GM19455 (cell line): ENCODE data around the gene SHANK2.

Experiments used
- ATAC-seq: cut with Tn5 transposase; IDR thresholded peaks from one replicate; pipeline ENCODE4 v1.9.1; 2021; ENCODE audit not compliant: unreplicated experiment

The SHANK2 gene

GRCh38 chr11:71252269-71252769 lies at the start of gene SHANK2:
Gene SHANK2, minus strand, starts transcription at chr11:71252577. Its CDS starts 105,251 bp downstream, at chr11:71147326.
- ATAC-seq, result no peak

DNA sequence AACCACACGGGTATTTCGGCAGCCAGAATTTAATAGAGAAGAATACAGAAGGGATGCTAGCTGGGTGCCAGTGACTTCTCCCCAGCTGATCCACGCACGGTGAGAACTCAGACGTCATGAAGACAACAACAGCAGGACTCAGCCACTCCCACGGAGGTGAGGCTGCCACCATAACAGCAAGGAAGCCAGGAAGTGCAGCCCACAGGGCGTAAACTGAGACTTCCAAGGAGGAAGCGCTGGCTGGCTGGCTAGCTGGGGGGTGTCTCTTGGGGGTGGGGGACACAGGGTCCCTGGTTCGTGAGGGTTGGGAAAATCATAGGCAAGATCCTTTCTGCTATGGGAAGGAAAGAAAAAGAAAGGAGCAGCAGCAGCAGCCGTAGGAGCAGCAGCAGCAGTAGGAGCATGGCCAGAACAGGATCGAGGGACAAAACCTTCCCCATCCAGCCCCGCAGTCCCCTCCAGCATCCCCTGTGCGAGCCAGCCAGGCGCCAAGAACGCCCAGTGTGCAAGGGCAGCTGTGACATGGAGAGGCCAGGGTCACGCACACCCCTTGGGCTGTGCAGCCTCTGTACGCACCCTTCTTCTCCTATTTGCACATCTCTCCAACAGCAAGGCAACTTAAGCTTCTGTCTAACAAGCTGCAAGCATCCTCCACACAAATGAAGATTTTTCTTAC lies 49.6 kb upstream of the SHANK2 start:
- no peak for ATAC-seq

- ATAC-seq, result no peak
Observed at GRCh38 chr11:71301046-71301857, 48.9 kb upstream of the SHANK2 start.

DNA sequence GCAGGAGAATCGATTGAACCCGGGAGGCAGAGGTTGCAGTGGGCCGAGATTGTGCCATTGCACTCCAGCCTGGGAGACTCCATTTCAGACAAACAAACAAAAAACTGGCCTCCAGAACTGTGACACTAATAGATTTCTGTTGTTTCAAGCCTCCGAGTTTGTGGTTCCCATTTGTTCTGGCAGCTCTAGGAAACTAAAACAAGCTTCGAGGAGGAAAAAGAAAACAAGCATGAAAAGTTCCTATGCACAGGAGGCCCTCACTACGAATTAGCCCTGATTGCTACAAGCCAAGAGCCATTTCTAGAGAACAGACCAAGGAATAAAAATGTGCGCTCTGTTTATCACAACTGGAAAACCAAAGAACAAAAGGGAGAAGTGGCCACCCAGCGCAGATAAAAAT lies 47.8 kb upstream of the SHANK2 start:
- no peak for ATAC-seq

DNA sequence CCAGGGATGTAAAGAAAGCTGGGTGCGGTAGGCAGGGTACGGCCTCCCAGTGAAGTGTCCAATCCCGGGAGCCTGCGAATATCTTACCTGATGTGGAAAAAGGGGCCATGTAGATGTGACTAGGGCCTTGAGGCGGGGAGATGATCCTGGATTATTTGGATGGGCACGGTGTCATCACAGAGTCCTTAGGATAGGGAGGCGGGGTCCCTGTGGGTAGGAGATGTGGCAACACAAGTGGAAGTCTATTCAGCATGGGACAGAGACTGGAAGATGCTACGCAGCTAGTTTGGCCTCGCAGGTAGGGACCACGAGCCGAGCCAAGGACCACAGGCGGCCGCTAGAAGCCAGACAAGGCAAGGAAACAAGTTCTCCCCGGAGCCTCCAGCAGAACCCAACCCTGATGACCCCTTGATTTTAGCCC lies 46.4 kb upstream of the SHANK2 start:
- ATAC-seq, result no peak

DNA sequence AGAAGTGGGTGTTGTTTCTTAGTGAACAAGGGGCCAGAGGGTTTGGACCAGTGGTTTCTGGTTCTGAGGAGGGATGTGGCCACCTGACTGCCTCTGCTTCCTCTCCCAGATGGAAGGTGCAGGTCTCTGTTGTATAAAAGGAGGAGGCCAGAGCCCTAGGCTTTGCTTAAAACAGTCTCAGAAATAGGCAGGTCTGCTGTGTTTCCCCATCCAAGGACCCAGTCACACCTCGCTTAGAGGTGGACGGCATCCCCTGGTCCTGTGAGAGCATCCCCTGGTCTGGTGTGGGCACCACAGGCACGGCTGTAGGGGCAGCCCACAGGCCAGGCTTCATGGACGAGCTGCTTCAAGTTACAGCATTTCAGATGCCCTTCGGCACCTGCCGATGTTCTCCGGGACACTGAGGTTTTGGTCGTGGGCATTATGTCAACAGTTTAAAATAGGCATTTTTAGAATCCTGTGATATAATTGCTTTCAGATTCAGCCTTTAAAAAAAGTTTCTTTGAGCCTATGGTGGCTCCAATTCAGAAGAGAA lies 45.7 kb upstream of the SHANK2 start:
- no peak for ATAC-seq

- ATAC-seq, result no peak
Observed at GRCh38 chr11:71294846-71295600, 42.6 kb upstream of the SHANK2 start.

DNA sequence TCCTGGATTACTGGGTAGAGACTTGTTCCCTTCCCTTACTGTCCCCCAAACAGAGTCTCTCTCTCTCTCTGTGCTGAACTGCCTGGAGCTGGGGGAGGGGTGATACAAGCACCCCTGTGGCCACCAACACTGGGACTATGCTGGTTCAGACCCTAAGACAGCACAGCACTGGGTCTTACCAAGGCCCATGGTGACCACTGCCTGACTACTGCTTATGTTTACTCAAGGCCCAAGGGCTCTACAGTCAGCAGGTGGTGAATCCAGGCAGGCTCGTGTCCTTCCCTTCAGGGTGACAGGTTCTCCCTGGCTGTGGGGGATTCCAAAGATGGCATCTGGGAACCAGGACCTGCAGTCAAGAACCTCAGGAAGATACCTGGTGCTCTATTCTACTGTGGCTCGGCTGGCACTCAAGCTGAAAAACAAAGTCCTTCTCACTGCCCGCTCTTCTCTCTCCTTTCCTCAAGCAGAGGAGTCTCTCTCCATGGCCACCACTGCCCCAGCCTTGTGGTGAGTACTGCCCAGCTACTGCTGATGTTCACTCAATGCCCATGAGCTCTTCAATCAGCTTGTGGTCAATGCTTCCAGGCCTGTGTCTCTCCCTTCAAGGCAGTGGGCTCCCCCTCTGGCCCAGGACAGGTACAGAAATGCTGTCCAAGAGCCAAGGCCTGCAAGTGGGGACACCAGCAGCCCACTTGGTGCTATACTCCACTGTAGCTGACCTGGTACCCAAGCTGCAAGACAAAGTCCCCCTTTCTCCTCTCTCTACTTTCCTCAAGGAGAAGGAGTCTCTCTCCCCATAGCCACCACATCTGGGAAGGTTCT lies 41.8 kb upstream of the SHANK2 start:
- ATAC-seq, result no peak

GRCh38 chr11:71286701-71287643 lies 34.6 kb upstream of the SHANK2 start:
- ATAC-seq, result no peak

- ATAC-seq, result no peak
Observed at GRCh38 chr11:71285111-71285510, 32.7 kb upstream of the SHANK2 start.

- ATAC-seq, result no peak
Observed at GRCh38 chr11:71284525-71285092, 32.2 kb upstream of the SHANK2 start.

DNA sequence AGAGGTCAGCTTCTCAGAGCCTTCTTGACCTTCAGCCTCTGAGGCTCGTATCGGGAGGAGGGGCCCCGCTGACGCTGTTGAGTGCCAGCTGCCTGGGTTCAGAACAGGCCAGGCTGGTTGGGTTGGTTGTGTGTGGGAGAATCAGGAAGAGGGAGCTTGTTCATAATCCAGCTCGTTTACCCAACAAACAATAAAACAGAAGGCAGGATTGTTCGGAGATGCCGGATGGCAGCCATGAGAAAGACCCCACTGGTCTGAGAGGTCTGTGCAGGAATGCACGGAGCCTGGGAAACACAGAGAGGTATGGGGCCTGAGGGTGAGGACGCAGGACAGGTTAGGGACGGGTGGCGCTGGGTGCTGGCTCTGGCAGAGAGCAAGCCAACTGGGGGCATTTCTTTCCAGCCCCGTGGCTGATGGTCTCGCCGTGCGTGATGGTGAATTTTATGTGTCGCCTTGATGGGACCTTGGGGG lies 31.6 kb upstream of the SHANK2 start:
- no peak for ATAC-seq

GRCh38 chr11:71282581-71283351 lies 30.4 kb upstream of the SHANK2 start:
- no peak for ATAC-seq

GRCh38 chr11:71281831-71282230 lies 29.5 kb upstream of the SHANK2 start:
- ATAC-seq, result no peak

- ATAC-seq, result no peak
Observed at GRCh38 chr11:71281204-71281603, 28.8 kb upstream of the SHANK2 start.

DNA sequence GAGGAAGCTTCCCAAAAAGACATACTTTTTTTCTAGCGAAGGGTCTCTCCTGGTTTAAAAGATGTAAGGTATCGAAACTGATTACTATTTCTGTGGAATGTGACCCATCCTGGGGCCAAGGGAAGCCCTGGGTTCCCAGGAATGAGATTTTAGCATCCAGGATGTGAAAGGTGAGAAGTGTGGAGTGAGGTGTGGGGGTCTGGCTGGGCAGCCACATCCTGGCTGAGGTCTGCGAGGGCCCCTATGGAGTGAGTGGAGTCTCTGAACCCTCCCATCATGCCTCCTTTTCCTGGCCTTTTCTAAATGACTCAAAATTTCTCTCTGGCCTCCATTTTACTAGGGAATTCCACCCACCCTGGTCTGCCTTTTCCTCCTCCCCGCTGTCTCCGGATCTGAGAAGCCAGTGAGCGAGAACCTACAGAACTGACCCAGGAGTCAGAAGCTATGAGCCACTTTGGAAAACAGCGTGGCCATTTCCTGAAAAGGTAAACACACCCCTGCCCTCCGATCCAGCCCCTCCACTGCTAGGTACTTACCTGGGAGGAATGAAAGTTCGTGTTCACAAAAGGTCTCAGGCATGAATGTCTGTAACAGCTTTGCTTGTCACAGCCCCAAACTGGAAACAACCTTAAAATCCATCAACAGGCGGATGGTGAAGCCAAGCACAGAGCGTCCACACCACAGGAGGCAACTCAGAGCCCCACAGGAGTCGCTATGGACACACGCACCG lies 27.7 kb upstream of the SHANK2 start:
- ATAC-seq, result no peak

GRCh38 chr11:71272161-71272560 lies 19.8 kb upstream of the SHANK2 start:
- ATAC-seq, result no peak
